GM19025 (cell line): ENCODE measurements around the gene ZNF805.
"Not testable (repeated sequence)": the region's sequence is repeated elsewhere in the genome, so short reads cannot be mapped to it uniquely, and the experiment has no call there.

Source experiments
- ATAC-seq: cut with Tn5 transposase; IDR thresholded peaks from one replicate; pipeline ENCODE4 v1.9.1; 2021; ENCODE audit warnings: mild to moderate bottlenecking, low read depth, moderate library complexity; ENCODE audit not compliant: unreplicated experiment

ZNF805 gene

GRCh38 chr19:57263244-57263741 lies 22.9 kb downstream of the ZNF805 start:
- no peak for ATAC-seq

- ATAC-seq: no peak
Measured at GRCh38 chr19:57267291-57267690, 26.9 kb downstream of the ZNF805 start.

- ATAC-seq: no peak
Measured at GRCh38 chr19:57269515-57270250, 29.3 kb downstream of the ZNF805 start.

GRCh38 chr19:57271280-57271679 lies 30.8 kb downstream of the ZNF805 start:
- no peak for ATAC-seq

GRCh38 chr19:57273014-57273413 lies 32.6 kb downstream of the ZNF805 start:
- no peak for ATAC-seq

- no peak for ATAC-seq
Measured at GRCh38 chr19:57276430-57276829, 36.0 kb downstream of the ZNF805 start.

- ATAC-seq: not testable (repeated sequence)
Measured at GRCh38 chr19:57278481-57278880, 38.0 kb downstream of the ZNF805 start.

- peak; percentile 53 for ATAC-seq
Measured at GRCh38 chr19:57279418-57280164, 39.2 kb downstream of the ZNF805 start.

GRCh38 chr19:57280165-57280961 lies 39.9 kb downstream of the ZNF805 start, which contains the start of gene ZNF460:
Gene ZNF460, plus strand, starts transcription at chr19:57280485. Its CDS starts 322 bp downstream, at chr19:57280807.
- peak; percentile 71 for ATAC-seq

GRCh38 chr19:57280962-57281400 lies 40.5 kb downstream of the ZNF805 start:
- ATAC-seq: no peak

GRCh38 chr19:57282011-57282643 lies 41.7 kb downstream of the ZNF805 start:
- no peak for ATAC-seq

- no peak for ATAC-seq
Measured at GRCh38 chr19:57288373-57288772, 47.9 kb downstream of the ZNF805 start.

- no peak for ATAC-seq
Measured at GRCh38 chr19:57290970-57291369, 50.5 kb downstream of the ZNF805 start.

- ATAC-seq: no peak
Measured at GRCh38 chr19:57292547-57292946, 52.1 kb downstream of the ZNF805 start.

- no peak for ATAC-seq
Measured at GRCh38 chr19:57293719-57294118, 53.3 kb downstream of the ZNF805 start.

- no peak for ATAC-seq
Measured at GRCh38 chr19:57302020-57302465, 61.6 kb downstream of the ZNF805 start.

GRCh38 chr19:57302727-57303401 lies 62.4 kb downstream of the ZNF805 start:
- no peak for ATAC-seq
